GM12873 (cell line): ENCODE data around the gene ARAP1.

Experiments
- CTCF ChIP-seq: IDR thresholded peaks from 2 replicates; pipeline ENCODE4 v1.5.1; 2012; ENCODE audit warnings: low read depth, mild to moderate bottlenecking, moderate library complexity, low read length, control low read depth; ENCODE audit not compliant: insufficient read depth; ENCODE audit errors: missing control alignments

The ARAP1 gene

GRCh38 chr11:72743321-72744221 is 8.6 kb downstream of the ARAP1 start:
- no peak for TF ChIP-seq CTCF

- no peak for TF ChIP-seq CTCF
Observed at GRCh38 chr11:72742513-72743320, 9.5 kb downstream of the ARAP1 start.

GRCh38 chr11:72741849-72742512 is 10.2 kb downstream of the ARAP1 start:
- no peak for TF ChIP-seq CTCF

GRCh38 chr11:72741429-72741833 is 10.8 kb downstream of the ARAP1 start:
- no peak for TF ChIP-seq CTCF

- no peak for TF ChIP-seq CTCF
Observed at GRCh38 chr11:72740562-72741428, 11.4 kb downstream of the ARAP1 start.

- TF ChIP-seq CTCF: no peak
Observed at GRCh38 chr11:72740060-72740424, 12.2 kb downstream of the ARAP1 start.
